Measurements from ENCODE around the gene FHIT. TPM values are rescaled to one million over a fixed set of nuclear protein-coding genes. Genes with fewer than 3 reads are reported as not detected.

FHIT gene
- total RNA-seq, 4 donors from 2014 or later: 7.5 to 20.1 (median 13.5) TPM

GRCh38 chr3:60055765-60056164 is 1195.5 kb downstream of the FHIT start:
- H3K27me3 ChIP-seq: no peaks in the 10 kb centered on the region

GRCh38 chr3:60053526-60054265 is 1197.6 kb downstream of the FHIT start:
- Histone ChIP-seq H3K27ac (no peak overlapping the region), H3K27me3 (no peaks in the 10 kb centered on the region), H3K4me3 (no peak overlapping the region), H3K36me3 (no peaks in the 10 kb centered on the region), H3K4me1 (no peaks in the 10 kb centered on the region), H3K9me3 (no peaks in the 10 kb centered on the region)
- TF ChIP-seq POLR2AphosphoS5 (IDR thresholded peaks at IDR 0.05): no peak
- TF ChIP-seq EP300 (IDR thresholded peaks at IDR 0.05; ENCODE audit: low read depth): no peak
- no peak for TF ChIP-seq POLR2A (IDR thresholded peaks at IDR 0.05)
- TF ChIP-seq, protein P1, sequence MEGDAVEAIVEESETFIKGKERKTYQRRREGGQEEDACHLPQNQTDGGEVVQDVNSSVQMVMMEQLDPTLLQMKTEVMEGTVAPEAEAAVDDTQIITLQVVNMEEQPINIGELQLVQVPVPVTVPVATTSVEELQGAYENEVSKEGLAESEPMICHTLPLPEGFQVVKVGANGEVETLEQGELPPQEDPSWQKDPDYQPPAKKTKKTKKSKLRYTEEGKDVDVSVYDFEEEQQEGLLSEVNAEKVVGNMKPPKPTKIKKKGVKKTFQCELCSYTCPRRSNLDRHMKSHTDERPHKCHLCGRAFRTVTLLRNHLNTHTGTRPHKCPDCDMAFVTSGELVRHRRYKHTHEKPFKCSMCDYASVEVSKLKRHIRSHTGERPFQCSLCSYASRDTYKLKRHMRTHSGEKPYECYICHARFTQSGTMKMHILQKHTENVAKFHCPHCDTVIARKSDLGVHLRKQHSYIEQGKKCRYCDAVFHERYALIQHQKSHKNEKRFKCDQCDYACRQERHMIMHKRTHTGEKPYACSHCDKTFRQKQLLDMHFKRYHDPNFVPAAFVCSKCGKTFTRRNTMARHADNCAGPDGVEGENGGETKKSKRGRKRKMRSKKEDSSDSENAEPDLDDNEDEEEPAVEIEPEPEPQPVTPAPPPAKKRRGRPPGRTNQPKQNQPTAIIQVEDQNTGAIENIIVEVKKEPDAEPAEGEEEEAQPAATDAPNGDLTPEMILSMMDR (IDR thresholded peaks at IDR 0.05): no peak
- no peak for DNase-seq
- in situ Hi-C loops (cut with MboI; ENCODE audit: low pct_ligation_motif_present in 1 of 4, low pct_unique_long_range_greater_than_20kb in 1 of 4, low sequenced_read_pairs in 3 of 4): no loop called here
- intact Hi-C loops (cut with DNase I; ENCODE audit: low total_unique reads): no loop called here
- WGBS, 2 donors (ENCODE audit: low coverage in 1 of 2): 73 to 87% methylated on average over 3 of the region's 3 CpGs

More at GRCh38 chr3:60055765-60056164, 1195.5 kb downstream of the FHIT start:
- no peaks in the 10 kb centered on the region for H3K36me3 ChIP-seq
- H3K4me3 ChIP-seq: no peak overlapping the region
- no peak for TF ChIP-seq POLR2A (IDR thresholded peaks at IDR 0.05)
- no peak for TF ChIP-seq EP300 (IDR thresholded peaks at IDR 0.05; ENCODE audit: low read depth)
- H3K4me1 ChIP-seq: no peaks in the 10 kb centered on the region
- H3K9me3 ChIP-seq: no peaks in the 10 kb centered on the region
- H3K27ac ChIP-seq: no peak overlapping the region
- no peak for DNase-seq
- intact Hi-C loops (cut with DNase I; ENCODE audit: low total_unique reads) (no loop called here), in situ Hi-C loops (cut with MboI; ENCODE audit: low pct_ligation_motif_present in 1 of 4, low pct_unique_long_range_greater_than_20kb in 1 of 4, low sequenced_read_pairs in 3 of 4) (no loop called here)
- 62% methylated on average over 6 of the region's 6 CpGs; no CpG with 5 or more reads in 1 of the 2 donors for WGBS, 2 donors (ENCODE audit: low coverage in 1 of 2)

DNA sequence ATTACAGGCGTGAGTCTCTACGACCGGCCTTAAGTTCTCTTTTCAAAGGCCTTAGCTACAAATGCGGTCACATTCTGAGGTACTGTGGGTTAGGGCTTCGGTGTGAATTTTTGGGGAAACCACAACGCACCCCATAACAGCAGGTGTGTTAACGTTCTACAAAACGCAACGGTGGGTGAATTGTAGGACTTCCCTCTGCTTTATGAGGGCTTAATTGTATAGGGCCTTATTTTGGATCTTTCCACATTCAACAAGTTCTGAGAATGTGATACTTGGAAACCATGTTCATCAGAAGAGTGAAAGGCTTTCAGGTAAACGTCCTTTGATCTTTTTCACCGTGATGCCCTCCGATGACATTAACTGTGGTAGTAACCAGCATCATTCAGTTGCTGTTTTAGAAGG is 1202.8 kb downstream of the FHIT start:
- in situ Hi-C loops (cut with MboI; ENCODE audit: low pct_ligation_motif_present in 1 of 4, low pct_unique_long_range_greater_than_20kb in 1 of 4, low sequenced_read_pairs in 3 of 4): no loop called here

GRCh38 chr3:60047426-60048200 is 1203.6 kb downstream of the FHIT start:
- 85 to 88% methylated on average over 6 to 9 of the region's 9 CpGs for WGBS, 2 donors (ENCODE audit: low coverage in 1 of 2)
- H3K27me3 ChIP-seq: no peaks in the 10 kb centered on the region
- TF ChIP-seq POLR2AphosphoS5 (IDR thresholded peaks at IDR 0.05) (no peak), EP300 (IDR thresholded peaks at IDR 0.05; ENCODE audit: low read depth) (no peak), POLR2A (IDR thresholded peaks at IDR 0.05) (no peak)
- TF ChIP-seq, protein P1 (IDR thresholded peaks at IDR 0.05): no peak
- no peak overlapping the region for H3K4me3 ChIP-seq
- in situ Hi-C loops (cut with MboI; ENCODE audit: low pct_ligation_motif_present in 1 of 4, low pct_unique_long_range_greater_than_20kb in 1 of 4, low sequenced_read_pairs in 3 of 4) (no loop called here), intact Hi-C loops (cut with DNase I; ENCODE audit: low total_unique reads) (no loop called here)
- H3K36me3 ChIP-seq: no peaks in the 10 kb centered on the region
- H3K9me3 ChIP-seq: no peaks in the 10 kb centered on the region
- no peak overlapping the region for H3K27ac ChIP-seq
- no peaks in the 10 kb centered on the region for H3K4me1 ChIP-seq
- no peak for DNase-seq

More for the DNA sequence above, 1202.8 kb downstream of the FHIT start:
- H3K9me3 ChIP-seq: no peaks in the 10 kb centered on the region
- no peaks in the 10 kb centered on the region for H3K4me1 ChIP-seq
- H3K27me3 ChIP-seq: no peaks in the 10 kb centered on the region
- no peak overlapping the region for H3K4me3 ChIP-seq
- WGBS, 2 donors (ENCODE audit: low coverage in 1 of 2): 86 to 92% methylated on average over 2 to 12 of the region's 12 CpGs
- no peak for DNase-seq
- TF ChIP-seq POLR2A (IDR thresholded peaks at IDR 0.05) (no peak), POLR2AphosphoS5 (IDR thresholded peaks at IDR 0.05) (no peak), EP300 (IDR thresholded peaks at IDR 0.05; ENCODE audit: low read depth) (no peak)
- TF ChIP-seq, protein P1 (IDR thresholded peaks at IDR 0.05): no peak
- H3K27ac ChIP-seq: no peak overlapping the region
- no peaks in the 10 kb centered on the region for H3K36me3 ChIP-seq
- intact Hi-C loops (cut with DNase I; ENCODE audit: low total_unique reads): no loop called here

Measured in transverse colon (tissue), 4 donors.